ENCODE results near the gene NSUN6.
"Not testable (repeated sequence)": the region's sequence is repeated elsewhere in the genome, so short reads cannot be mapped to it uniquely, and the experiment has no call there.

NSUN6 gene

DNA sequence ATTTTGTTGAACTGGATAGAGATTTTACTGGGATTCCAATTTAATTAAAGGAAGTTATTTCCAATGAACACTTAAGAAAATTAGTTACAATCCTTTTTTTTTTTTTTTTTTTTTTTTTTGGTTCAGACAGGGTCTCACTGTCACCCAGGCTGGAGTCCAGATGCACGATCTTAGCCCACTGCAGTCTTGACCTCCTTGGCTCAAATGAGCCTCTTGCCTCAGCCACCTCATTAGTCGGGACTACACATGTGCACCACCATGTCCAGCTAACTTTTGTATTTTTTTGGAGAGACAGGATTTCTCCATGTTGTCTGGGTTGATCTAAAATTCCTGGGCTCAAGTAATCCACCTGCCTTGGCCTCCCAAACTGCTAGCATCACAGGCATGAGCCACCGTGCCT, 5.3 kb upstream of the NSUN6 start:
- ChIA-PET POLR2A (no interaction called here), CTCF (no interaction called here)
- TF ChIP-seq, protein P1, sequence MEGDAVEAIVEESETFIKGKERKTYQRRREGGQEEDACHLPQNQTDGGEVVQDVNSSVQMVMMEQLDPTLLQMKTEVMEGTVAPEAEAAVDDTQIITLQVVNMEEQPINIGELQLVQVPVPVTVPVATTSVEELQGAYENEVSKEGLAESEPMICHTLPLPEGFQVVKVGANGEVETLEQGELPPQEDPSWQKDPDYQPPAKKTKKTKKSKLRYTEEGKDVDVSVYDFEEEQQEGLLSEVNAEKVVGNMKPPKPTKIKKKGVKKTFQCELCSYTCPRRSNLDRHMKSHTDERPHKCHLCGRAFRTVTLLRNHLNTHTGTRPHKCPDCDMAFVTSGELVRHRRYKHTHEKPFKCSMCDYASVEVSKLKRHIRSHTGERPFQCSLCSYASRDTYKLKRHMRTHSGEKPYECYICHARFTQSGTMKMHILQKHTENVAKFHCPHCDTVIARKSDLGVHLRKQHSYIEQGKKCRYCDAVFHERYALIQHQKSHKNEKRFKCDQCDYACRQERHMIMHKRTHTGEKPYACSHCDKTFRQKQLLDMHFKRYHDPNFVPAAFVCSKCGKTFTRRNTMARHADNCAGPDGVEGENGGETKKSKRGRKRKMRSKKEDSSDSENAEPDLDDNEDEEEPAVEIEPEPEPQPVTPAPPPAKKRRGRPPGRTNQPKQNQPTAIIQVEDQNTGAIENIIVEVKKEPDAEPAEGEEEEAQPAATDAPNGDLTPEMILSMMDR (IDR thresholded peaks at IDR 0.05; ENCODE audit: control extremely low read depth, extremely low read depth, low read depth, missing control alignments) = no peak
- no peak for DNase-seq (ENCODE audit: extremely low spot score)

DNA sequence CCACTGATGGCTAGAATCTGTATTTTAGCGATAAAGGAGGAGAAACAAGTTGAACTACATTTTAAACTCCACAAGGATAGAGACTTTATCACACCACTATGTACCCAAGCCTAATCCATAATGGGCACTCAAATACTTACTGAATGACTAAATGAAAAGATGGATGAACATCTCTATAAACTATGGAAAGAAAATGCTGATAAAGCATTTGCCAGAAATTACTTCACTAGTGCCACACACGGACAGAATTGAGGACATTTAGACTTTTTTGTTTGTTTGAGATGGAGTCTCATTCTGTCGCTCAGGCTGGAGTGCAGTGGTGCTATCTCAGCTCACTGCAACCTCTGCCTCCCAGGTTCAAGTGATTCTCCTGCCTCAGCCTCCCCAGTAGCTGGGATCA, 1.7 kb upstream of the NSUN6 start:
- no peak for DNase-seq (ENCODE audit: extremely low spot score)
- TF ChIP-seq, protein P1 (IDR thresholded peaks at IDR 0.05; ENCODE audit: control extremely low read depth, extremely low read depth, low read depth, missing control alignments) = no peak
- CTCF ChIA-PET = interaction anchor here (1.2 to 1.3 kb wide), 2 partner anchors 11 to 13 kb away, joined by 3 to 4 read pairs; no protein-coding TSS in a partner anchor
- POLR2A ChIA-PET = no interaction called here

DNA sequence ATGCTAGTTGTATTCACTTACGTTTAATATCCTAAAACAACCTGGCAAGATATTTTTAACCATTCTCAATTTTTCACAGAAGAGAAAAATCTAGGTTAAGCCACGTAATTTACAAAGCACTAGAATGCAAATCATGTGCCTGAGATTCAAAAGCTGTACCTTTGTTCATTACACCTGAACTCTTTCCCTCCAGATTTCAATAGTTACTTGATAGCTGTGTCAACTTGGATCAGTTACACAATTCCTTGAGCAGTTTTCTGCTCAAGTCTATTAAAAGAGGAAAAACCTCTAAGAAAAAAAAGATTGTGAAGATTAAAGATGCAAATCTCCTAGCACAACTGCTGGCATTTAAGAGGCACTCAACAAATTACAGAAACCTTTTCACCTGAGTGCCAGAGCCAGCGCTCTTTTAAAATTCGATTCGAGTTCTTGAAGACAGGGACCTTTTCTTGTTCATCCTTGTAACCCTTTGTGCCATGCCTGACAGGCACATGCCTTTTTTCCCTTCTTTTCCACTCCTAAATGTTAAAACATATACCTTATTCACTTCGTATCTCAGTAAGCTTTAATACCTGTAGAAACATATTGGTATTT, 886 bp downstream of the NSUN6 start:
- TF ChIP-seq, protein P1 (IDR thresholded peaks at IDR 0.05; ENCODE audit: control extremely low read depth, extremely low read depth, low read depth, missing control alignments) = no peak
- ChIA-PET CTCF (interaction anchor here (2.3 kb wide), 1 partner anchor 11 kb away, joined by 8 read pairs; no protein-coding TSS in a partner anchor), POLR2A (interaction anchor here (1.1 kb wide), 1 partner anchor 10 kb away, joined by 5 read pairs; no protein-coding TSS in a partner anchor)
- DNase-seq (ENCODE audit: extremely low spot score) = no peak

DNA sequence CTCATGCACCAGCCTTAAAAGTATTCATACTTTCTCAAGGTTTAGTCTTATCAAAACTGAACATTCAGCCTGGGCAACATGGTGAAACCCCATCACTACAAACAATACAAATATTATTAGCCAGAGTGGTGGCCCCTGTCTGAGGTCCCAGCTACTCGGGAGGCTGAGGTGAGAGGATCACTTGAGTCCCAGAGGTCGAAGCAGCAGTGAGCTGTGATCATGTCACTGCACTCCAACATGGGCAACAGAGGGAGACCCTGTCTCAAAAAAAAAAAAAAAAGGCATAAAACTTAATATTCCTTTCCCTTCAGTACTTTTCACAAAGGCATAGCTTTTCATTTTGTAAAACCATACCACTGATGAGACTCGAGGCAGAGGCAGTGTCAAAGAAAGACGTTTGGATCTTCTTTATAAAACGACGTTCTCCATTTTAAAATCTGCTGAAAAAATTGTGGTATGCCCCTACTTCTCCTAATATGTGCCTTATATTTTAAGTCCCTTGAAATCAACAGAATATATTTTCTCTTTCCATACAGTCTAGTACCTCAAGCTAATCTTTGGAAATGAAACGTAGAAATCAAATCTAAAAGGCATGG, 1.9 kb downstream of the NSUN6 start:
- POLR2A ChIA-PET = interaction anchor here (1.1 kb wide), 1 partner anchor 11 kb away, joined by 5 read pairs; no protein-coding TSS in a partner anchor
- CTCF ChIA-PET = interaction anchor here (2.3 kb wide), 1 partner anchor 10 kb away, joined by 8 read pairs; no protein-coding TSS in a partner anchor
- TF ChIP-seq, protein P1 (IDR thresholded peaks at IDR 0.05; ENCODE audit: control extremely low read depth, extremely low read depth, low read depth, missing control alignments) = no peak
- DNase-seq (ENCODE audit: extremely low spot score) = no peak

DNA sequence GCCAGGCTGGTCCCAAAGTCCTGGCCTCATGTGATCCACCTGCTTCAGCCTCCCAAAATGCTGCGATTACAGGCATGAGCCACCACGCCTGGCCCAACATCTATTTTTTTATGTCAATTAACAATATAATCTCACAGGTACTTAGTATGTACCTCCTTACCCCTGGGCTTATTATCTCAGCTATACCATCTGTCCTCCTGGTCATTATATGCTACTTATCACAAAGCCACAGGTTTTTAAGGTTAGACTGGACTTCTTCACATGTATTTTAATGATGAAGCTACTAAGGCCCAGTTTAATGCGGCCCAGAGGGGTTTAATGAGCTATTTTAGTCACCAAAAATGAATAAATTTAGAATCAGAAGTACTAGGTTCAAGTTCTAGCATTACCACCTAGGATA, 3.4 kb downstream of the NSUN6 start:
- ChIA-PET POLR2A (no interaction called here), CTCF (interaction anchor here (1.0 to 2.3 kb wide), 2 partner anchors 9 to 32 kb away, joined by 3 to 8 read pairs; no protein-coding TSS in a partner anchor)
- TF ChIP-seq, protein P1 (IDR thresholded peaks at IDR 0.05; ENCODE audit: control extremely low read depth, extremely low read depth, low read depth, missing control alignments) = no peak
- DNase-seq (ENCODE audit: extremely low spot score) = no peak

DNA sequence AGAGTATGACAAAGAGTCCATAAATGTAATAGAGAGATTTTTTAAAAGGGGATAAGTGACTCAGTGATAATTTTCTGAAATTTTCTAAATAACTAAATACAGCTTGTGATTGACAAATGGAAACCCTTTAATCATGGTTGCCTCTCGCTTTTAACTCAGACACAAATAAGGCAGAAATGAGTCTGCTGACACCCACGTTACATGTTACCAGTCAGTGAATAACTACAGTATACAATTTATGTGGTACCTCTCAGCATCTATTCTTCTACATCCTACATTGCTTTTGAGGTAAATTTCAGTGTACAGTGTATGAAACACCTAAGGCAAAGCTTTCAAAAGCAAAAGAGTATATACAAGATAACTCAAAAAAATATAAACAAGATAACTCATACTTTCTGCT, 4.2 kb downstream of the NSUN6 start:
- ChIA-PET CTCF (interaction anchor here (1.8 kb wide), 1 partner anchor 11 kb away, joined by 4 read pairs; no protein-coding TSS in a partner anchor), POLR2A (no interaction called here)
- TF ChIP-seq, protein P1 (IDR thresholded peaks at IDR 0.05; ENCODE audit: control extremely low read depth, extremely low read depth, low read depth, missing control alignments) = no peak
- no peak for DNase-seq (ENCODE audit: extremely low spot score)

DNA sequence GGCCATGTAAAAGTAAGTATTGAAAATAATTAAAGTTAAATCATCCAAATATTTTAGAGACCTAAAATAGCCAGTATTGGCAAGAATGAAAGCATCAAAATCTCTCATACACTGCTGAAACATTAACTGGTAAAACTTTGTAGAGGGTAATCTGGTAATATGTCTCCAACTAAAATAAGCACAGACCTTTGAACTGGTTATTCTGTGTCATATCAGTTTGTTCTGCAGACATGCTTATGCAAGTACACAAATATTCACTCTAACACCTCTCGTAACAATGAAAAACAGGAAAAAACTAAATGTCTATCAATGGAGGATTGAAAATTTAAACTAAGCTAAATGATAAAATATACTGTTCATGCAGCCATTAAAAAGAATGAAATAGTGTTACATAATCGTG, 11.7 kb downstream of the NSUN6 start:
- DNase-seq (ENCODE audit: extremely low spot score); POLR2A ChIA-PET: not testable (repeated sequence)

DNA sequence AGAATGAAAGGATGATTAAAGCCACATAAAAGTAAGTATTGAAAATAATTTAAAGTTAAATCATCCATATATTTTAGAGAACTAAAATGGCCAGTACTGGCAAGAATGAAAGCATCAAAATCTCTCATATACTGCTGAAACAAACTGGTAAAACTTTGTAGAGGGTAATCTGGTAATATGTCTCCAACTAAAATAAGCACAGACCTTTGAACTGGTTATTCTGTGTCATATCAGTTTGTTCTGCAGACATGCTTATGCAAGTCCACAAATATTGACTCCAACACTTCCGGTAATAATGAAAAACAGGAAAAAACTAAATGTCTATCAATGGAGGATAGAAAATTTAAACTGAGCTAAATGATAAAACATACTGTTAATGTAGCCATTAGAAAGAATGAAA, 14.0 kb downstream of the NSUN6 start:
- CTCF ChIA-PET; POLR2A ChIA-PET; DNase-seq (ENCODE audit: extremely low spot score): not testable (repeated sequence)

More for the DNA sequence above, 11.7 kb downstream of the NSUN6 start:
- CTCF ChIA-PET = interaction anchor here (1.1 to 2.0 kb wide), 2 partner anchors 9 to 14 kb away, joined by 3 to 8 read pairs; no protein-coding TSS in a partner anchor
